HG03039 (cell line): Measurements from ENCODE around the gene FUBP3.
A peak's percentile ranks its signal among the peaks of the same experiment; 100 is the strongest.
"Not testable (repeated sequence)": the region's sequence is repeated elsewhere in the genome, so short reads cannot be mapped to it uniquely, and the experiment has no call there.

ENCODE experiments used
- ATAC-seq: cut with Tn5 transposase; IDR thresholded peaks from one replicate; pipeline ENCODE4 v1.9.1; 2021; ENCODE audit warnings: mild to moderate bottlenecking, moderate library complexity; ENCODE audit not compliant: unreplicated experiment

FUBP3 gene

GRCh38 chr9:130555968-130556367, 23.4 kb upstream of the FUBP3 start:
- ATAC-seq = no peak

- no peak for ATAC-seq
Observed at GRCh38 chr9:130556396-130557076, 22.8 kb upstream of the FUBP3 start.

- ATAC-seq = no peak
Observed at GRCh38 chr9:130557077-130557468, 22.3 kb upstream of the FUBP3 start.

GRCh38 chr9:130561056-130561455, 18.3 kb upstream of the FUBP3 start:
- ATAC-seq = no peak

GRCh38 chr9:130562525-130562924, 16.9 kb upstream of the FUBP3 start:
- ATAC-seq = not testable (repeated sequence)

- no peak for ATAC-seq
Observed at GRCh38 chr9:130563797-130564196, 15.6 kb upstream of the FUBP3 start.

- ATAC-seq = no peak
Observed at GRCh38 chr9:130565792-130566191, 13.6 kb upstream of the FUBP3 start.

GRCh38 chr9:130570208-130570607, 9.2 kb upstream of the FUBP3 start:
- ATAC-seq = no peak

GRCh38 chr9:130575514-130575913, 3.9 kb upstream of the FUBP3 start:
- ATAC-seq = no peak

GRCh38 chr9:130576176-130576575, 3.2 kb upstream of the FUBP3 start:
- no peak for ATAC-seq

- ATAC-seq = peak; percentile 36
Observed at GRCh38 chr9:130579738-130580463, 524 bp downstream of the FUBP3 start.

GRCh38 chr9:130581766-130582165, 2.4 kb downstream of the FUBP3 start:
- ATAC-seq = no peak

- no peak for ATAC-seq
Observed at GRCh38 chr9:130583271-130583670, 3.9 kb downstream of the FUBP3 start.

GRCh38 chr9:130587921-130588320, 8.5 kb downstream of the FUBP3 start:
- no peak for ATAC-seq

- ATAC-seq = no peak
Observed at GRCh38 chr9:130588416-130588815, 9.0 kb downstream of the FUBP3 start.

GRCh38 chr9:130589754-130590153, 10.4 kb downstream of the FUBP3 start:
- ATAC-seq = no peak

- no peak for ATAC-seq
Observed at GRCh38 chr9:130590305-130590704, 10.9 kb downstream of the FUBP3 start.

GRCh38 chr9:130593020-130593419, 13.6 kb downstream of the FUBP3 start:
- no peak for ATAC-seq

GRCh38 chr9:130597228-130597627, 17.9 kb downstream of the FUBP3 start:
- ATAC-seq = no peak

- no peak for ATAC-seq
Observed at GRCh38 chr9:130598188-130598587, 18.8 kb downstream of the FUBP3 start.

GRCh38 chr9:130599625-130600024, 20.2 kb downstream of the FUBP3 start:
- no peak for ATAC-seq

- no peak for ATAC-seq
Observed at GRCh38 chr9:130601100-130601499, 21.7 kb downstream of the FUBP3 start.

GRCh38 chr9:130604295-130604694, 24.9 kb downstream of the FUBP3 start:
- ATAC-seq = no peak
